Progenitor cell of endocrine pancreas (in vitro differentiated cells): ENCODE results near the gene CIITA. TPM values are rescaled to one million over a fixed set of nuclear protein-coding genes. Genes with fewer than 3 reads are reported as not detected.

Source experiments
- DNase-seq: peaks from one replicate; pipeline ENCODE4 v3.0.0; 2021; ENCODE audit warnings: low spot score; ENCODE audit not compliant: unreplicated experiment
- H3K27ac Mint-ChIP-seq: 2 replicates; pipeline ENCODE4 v1.8.0; 2021; ENCODE audit warnings: mild to moderate bottlenecking, moderate library complexity, mixed read lengths
- H3K27me3 Mint-ChIP-seq: 2 replicates; pipeline ENCODE4 v1.8.0; 2021; ENCODE audit warnings: mixed read lengths
- H3K36me3 Mint-ChIP-seq: 2 replicates; pipeline ENCODE4 v1.8.0; 2022; ENCODE audit warnings: mixed read lengths; ENCODE audit not compliant: insufficient read depth
- H3K4me1 Mint-ChIP-seq: 2 replicates; pipeline ENCODE4 v1.8.0; 2021; ENCODE audit warnings: low read depth, mixed read lengths
- H3K4me3 Mint-ChIP-seq: 2 replicates; pipeline ENCODE4 v1.8.0; 2021; ENCODE audit warnings: low read depth, mild to moderate bottlenecking, moderate library complexity, mixed read lengths
- H3K9me3 Mint-ChIP-seq: 2 replicates; pipeline ENCODE4 v1.8.0; 2021; ENCODE audit warnings: low read depth, mixed read lengths
- CTCF ChIP-seq: fragments of 200-600 bp; sonication (generic); IDR thresholded peaks from one replicate; pipeline ENCODE4 v1.5.0; 2021; ENCODE audit warnings: antibody characterized with exemption, mild to moderate bottlenecking; ENCODE audit not compliant: unreplicated experiment
- total RNA-seq: library from RNA; stranded (reverse); gene quantifications from 2 replicates; pipeline ENCODE4 v1.2.1, GENCODE V29; 2021

The CIITA gene
- total RNA-seq, 1 donor from 2014 or later: not detected

- Mint-ChIP-seq H3K36me3 (no peaks in the 10 kb centered on the region), H3K9me3 (no peaks in the 10 kb centered on the region), H3K27ac (no peak overlapping the region), H3K27me3 (peaks cover 50% of the 10 kb centered on the region), H3K4me3 (no peak overlapping the region), H3K4me1 (no peaks in the 10 kb centered on the region)
- no peak for DNase-seq
- no peak for TF ChIP-seq CTCF
These were observed 15.8 kb downstream of the CIITA start for GRCh38 chr16:10892782-10893318.

GRCh38 chr16:10895053-10895946, 18.3 kb downstream of the CIITA start:
- TF ChIP-seq CTCF: no peak
- Mint-ChIP-seq H3K4me1 (no peaks in the 10 kb centered on the region), H3K4me3 (no peak overlapping the region), H3K9me3 (no peaks in the 10 kb centered on the region), H3K27ac (peak overlapping the region; percentile 12), H3K27me3 (peaks cover 46% of the 10 kb centered on the region), H3K36me3 (no peaks in the 10 kb centered on the region)
- peak; percentile 39 for DNase-seq

- Mint-ChIP-seq H3K36me3 (no peaks in the 10 kb centered on the region), H3K27me3 (peaks cover 45% of the 10 kb centered on the region), H3K27ac (no peak overlapping the region)
These were observed 19.2 kb downstream of the CIITA start for GRCh38 chr16:10896165-10896564.

GRCh38 chr16:10896723-10897122, 19.7 kb downstream of the CIITA start:
- TF ChIP-seq CTCF: no peak
- DNase-seq: no peak
- Mint-ChIP-seq H3K9me3 (no peaks in the 10 kb centered on the region), H3K4me3 (no peak overlapping the region), H3K36me3 (no peaks in the 10 kb centered on the region), H3K27ac (no peak overlapping the region), H3K27me3 (peaks cover 45% of the 10 kb centered on the region), H3K4me1 (no peaks in the 10 kb centered on the region)

More at GRCh38 chr16:10896165-10896564, 19.2 kb downstream of the CIITA start:
- no peak for TF ChIP-seq CTCF
- Mint-ChIP-seq H3K4me1 (no peaks in the 10 kb centered on the region), H3K4me3 (no peak overlapping the region), H3K9me3 (no peaks in the 10 kb centered on the region)
- no peak for DNase-seq

- Mint-ChIP-seq H3K36me3 (no peaks in the 10 kb centered on the region), H3K9me3 (no peaks in the 10 kb centered on the region), H3K27ac (no peak overlapping the region), H3K27me3 (peaks cover 45% of the 10 kb centered on the region), H3K4me1 (no peaks in the 10 kb centered on the region), H3K4me3 (no peak overlapping the region)
- no peak for DNase-seq
- no peak for TF ChIP-seq CTCF
These were observed 20.1 kb downstream of the CIITA start for GRCh38 chr16:10897134-10897533.
